HEK293 (cell line): Measurements from ENCODE around the gene BMERB1.

Experiments used
- CTCF ChIA-PET: fragments of 350-600 bp; formaldehyde crosslinking; extraction: SDS; loops from one replicate; lab custom pipeline; 2021; ENCODE audit warnings: antibody characterized with exemption; lab: Yijun Ruan, JAX
- POLR2A ChIA-PET: fragments of 300-600 bp; formaldehyde crosslinking; extraction: SDS; loops from one replicate; lab custom pipeline; 2020; ENCODE audit warnings: antibody characterized with exemption, inconsistent platforms; lab: Yijun Ruan, JAX
- H3K27ac ChIP-seq: fragments of 200-500 bp; sonication (Bioruptor generic); 2 replicates; pipeline ENCODE4 v1.5.1; 2014; ENCODE audit warnings: low read depth, low read length, control low read depth, inconsistent platforms; ENCODE audit errors: extremely low read depth
- H3K36me3 ChIP-seq, 2 experiments: fragments of 200-500 bp in 1 of 2; sonication (Bioruptor generic) in 1 of 2; 1 replicate in 1 of 2; 2 replicates in 1 of 2; pipeline ENCODE4 v1.5.1; 2014 to 2017; ENCODE audit warnings: inconsistent platforms in 2 of 2, low read length in 2 of 2; ENCODE audit not compliant: control insufficient read depth in 2 of 2, insufficient read depth in 1 of 2
- H3K4me1 ChIP-seq: fragments of 200-500 bp; sonication (Bioruptor generic); 2 replicates; pipeline ENCODE4 v1.5.1; 2014; ENCODE audit warnings: mild to moderate bottlenecking, low read length, inconsistent platforms; ENCODE audit not compliant: control insufficient read depth, insufficient read depth
- H3K4me3 ChIP-seq: 2 replicates; pipeline ENCODE4 v1.5.1; 2011; ENCODE audit warnings: low read depth, mild to moderate bottlenecking, control low read depth, low read length, moderate library complexity
- H3K9me3 ChIP-seq: fragments of 200-500 bp; sonication (Bioruptor generic); 2 replicates; pipeline ENCODE4 v1.5.1; 2014; ENCODE audit warnings: low read depth, low read length, inconsistent platforms; ENCODE audit not compliant: control insufficient read depth, insufficient read depth
- BCL11A ChIP-seq: fragments of 450-650 bp; formaldehyde crosslinking; IDR thresholded peaks from 2 replicates; pipeline ENCODE4 v1.5.1; 2016; ENCODE audit warnings: low read depth, missing biosample characterization, missing genetic modification characterization
- FEZF1 ChIP-seq: fragments of 450-650 bp; formaldehyde crosslinking; IDR thresholded peaks from 2 replicates; pipeline ENCODE4 v1.5.1; 2016; ENCODE audit warnings: missing biosample characterization, missing genetic modification characterization
- PBX3 ChIP-seq: sonication (generic); formaldehyde crosslinking; IDR thresholded peaks from 2 replicates; pipeline ENCODE4 v1.8.1; 2022; ENCODE audit warnings: mild to moderate bottlenecking, moderate library complexity, missing genetic modification reagents
- PRDM2 ChIP-seq: fragments of 450-650 bp; formaldehyde crosslinking; IDR thresholded peaks from 2 replicates; pipeline ENCODE4 v1.5.1; 2016; ENCODE audit warnings: missing biosample characterization, missing genetic modification characterization, borderline replicate concordance
- ZBTB49 ChIP-seq: fragments of 450-650 bp; formaldehyde crosslinking; IDR thresholded peaks from 2 replicates; pipeline ENCODE4 v1.5.1; 2016; ENCODE audit warnings: missing biosample characterization, missing genetic modification characterization, low read depth
- ZNF26 ChIP-seq: fragments of 450-650 bp; formaldehyde crosslinking; IDR thresholded peaks from 2 replicates; pipeline ENCODE4 v1.5.1; 2016; ENCODE audit warnings: missing biosample characterization, missing genetic modification characterization
- ZNF391 ChIP-seq: fragments of 450-650 bp; formaldehyde crosslinking; IDR thresholded peaks from 2 replicates; pipeline ENCODE4 v1.5.1; 2016; ENCODE audit warnings: low read depth, missing biosample characterization, missing genetic modification characterization, borderline replicate concordance
- ZNF518A ChIP-seq: fragments of 450-650 bp; formaldehyde crosslinking; conservative IDR thresholded peaks from 2 replicates; pipeline ENCODE4 v1.5.1; 2016; ENCODE audit warnings: low read depth, missing biosample characterization, missing genetic modification characterization
- ZNF521 ChIP-seq: fragments of 450-650 bp; formaldehyde crosslinking; IDR thresholded peaks from 2 replicates; pipeline ENCODE4 v1.5.1; 2017; ENCODE audit warnings: missing biosample characterization, mild to moderate bottlenecking, missing genetic modification characterization
- ZNF530 ChIP-seq: fragments of 450-650 bp; formaldehyde crosslinking; IDR thresholded peaks from 2 replicates; pipeline ENCODE4 v1.5.1; 2016; ENCODE audit warnings: low read depth, missing biosample characterization, missing genetic modification characterization
- ZXDB ChIP-seq: fragments of 450-650 bp; formaldehyde crosslinking; IDR thresholded peaks from 2 replicates; pipeline ENCODE4 v1.5.1; 2016; ENCODE audit warnings: missing biosample characterization, missing genetic modification characterization

The BMERB1 gene

GRCh38 chr16:15482748-15483298 lies 48.4 kb downstream of the BMERB1 start (continued):
- TF ChIP-seq ZBTB49 (tag by site-specific recombination) (no peak), ZNF518A (tag by site-specific recombination) (no peak)
- TF ChIP-seq, all 188 proteins: peak for 0

GRCh38 chr16:15483857-15484256 lies 49.5 kb downstream of the BMERB1 start:
- no peak for TF ChIP-seq ZXDB (tag by site-specific recombination)
- no peak for TF ChIP-seq ZNF26 (tag by site-specific recombination)
- H3K4me3 ChIP-seq = no peak overlapping the region
- POLR2A ChIA-PET = no interaction called here
- CTCF ChIA-PET = interaction anchor here (0.6 kb wide), 1 partner anchor 22 kb away, joined by 4 read pairs; no protein-coding TSS in a partner anchor
- no peaks in the 10 kb centered on the region for H3K9me3 ChIP-seq
- no peak overlapping the region for H3K27ac ChIP-seq
- no peaks in the 10 kb centered on the region for H3K36me3 ChIP-seq
- no peaks in the 10 kb centered on the region; the same call in 1 of the 2 replicates for H3K4me1 ChIP-seq

- no peaks in the 10 kb centered on the region for H3K9me3 ChIP-seq
- H3K27ac ChIP-seq = no peak overlapping the region
- no peaks in the 10 kb centered on the region; the same call in 1 of the 2 replicates for H3K4me1 ChIP-seq
- ChIA-PET CTCF (no interaction called here), POLR2A (no interaction called here)
- no peaks in the 10 kb centered on the region for H3K36me3 ChIP-seq
- H3K4me3 ChIP-seq = no peak overlapping the region
- TF ChIP-seq ZNF530 (tag by site-specific recombination) (no peak), BCL11A (tag by site-specific recombination) (no peak), PRDM2 (tag by site-specific recombination) (no peak), FEZF1 (tag by site-specific recombination) (no peak), ZNF391 (tag by site-specific recombination) (no peak), PBX3 (CRISPR knock-in tag) (no peak), ZNF521 (tag by site-specific recombination) (no peak)
Measured at GRCh38 chr16:15484662-15485061, 50.3 kb downstream of the BMERB1 start.
